Ureter (tissue), 1 donor: ENCODE measurements around the gene FOXP1. TPM values are rescaled to one million over a fixed set of nuclear protein-coding genes. Genes with fewer than 3 reads are reported as not detected.
A peak's percentile ranks its signal among the peaks of the same experiment; 100 is the strongest.

Experiments used
- DNase-seq: peaks from one replicate; pipeline ENCODE4 v3.0.0-alpha.2; 2020; ENCODE audit warnings: low spot score
- total RNA-seq: library from RNA; stranded (reverse); gene quantifications from one replicate; pipeline ENCODE4 v1.2.4, GENCODE V29; 2023
- donor health status: DM: yes; HTN: yes; CAD: no.

Gene FOXP1
- total RNA-seq, 1 donor from 2014 or later, result 179 TPM

GRCh38 chr3:71586810-71587242 lies 3.3 kb upstream of the FOXP1 start:
- no peak for DNase-seq

DNA sequence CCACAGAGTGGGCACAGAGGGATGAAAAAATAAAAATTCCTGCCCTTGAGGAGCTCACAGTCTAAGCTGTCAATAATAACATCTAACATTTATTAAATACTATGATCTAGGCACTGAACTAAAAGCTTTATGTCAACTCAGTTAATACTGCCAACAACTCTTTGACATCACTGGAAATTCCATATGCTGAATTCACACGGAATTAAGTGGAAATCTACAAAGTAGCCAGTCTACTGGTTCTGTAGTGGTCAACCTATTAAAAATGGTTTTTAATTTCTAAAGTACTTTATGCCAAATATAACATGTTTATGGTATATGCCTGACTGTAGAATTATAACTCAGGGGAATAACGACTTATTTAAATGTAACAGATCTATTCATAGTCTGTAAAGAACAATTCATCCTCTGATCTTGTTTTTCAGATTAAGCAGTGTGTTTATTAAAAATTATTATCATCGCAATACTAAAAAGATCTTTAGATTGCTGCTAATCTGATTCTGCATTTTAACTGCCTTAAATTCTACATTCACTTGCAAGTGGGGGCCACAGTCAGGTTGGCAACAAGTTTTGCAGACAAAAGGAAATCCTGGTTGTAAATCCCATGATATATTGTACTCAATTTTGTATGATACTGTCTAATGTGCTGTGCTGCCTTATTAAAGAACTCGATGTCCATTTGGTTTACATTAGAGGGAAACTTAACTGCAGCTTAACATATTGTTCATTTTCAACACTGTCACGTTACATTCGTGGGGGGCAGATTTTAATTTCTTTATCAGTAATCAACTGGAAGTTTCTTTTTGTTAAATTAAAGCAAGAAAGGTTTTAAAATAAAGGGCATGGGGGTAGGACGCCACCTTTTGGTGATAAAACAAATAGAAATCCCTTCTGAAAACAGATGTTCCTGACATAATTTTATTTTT lies 2.6 kb upstream of the FOXP1 start:
- DNase-seq, result no peak

DNA sequence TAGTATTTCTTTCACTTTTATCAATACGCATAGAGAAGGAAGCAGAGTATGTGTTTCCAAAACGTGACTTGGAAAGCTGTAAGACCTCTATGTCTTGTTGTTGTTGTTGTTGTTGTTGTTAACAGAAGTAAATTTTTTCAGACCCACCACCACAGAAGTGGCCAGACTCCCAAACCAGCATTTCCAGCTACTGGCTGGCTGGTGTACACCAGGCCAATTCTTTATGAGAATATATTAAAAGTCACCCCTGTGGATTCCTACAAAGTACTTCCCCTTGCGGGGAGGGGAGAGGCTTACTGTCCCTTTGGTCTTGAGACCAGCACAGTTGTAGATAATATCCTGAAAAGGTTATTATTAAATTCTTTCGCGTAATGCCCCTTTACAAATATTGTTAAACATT lies 1.6 kb upstream of the FOXP1 start:
- no peak for DNase-seq

GRCh38 chr3:71584394-71585011 lies 975 bp upstream of the FOXP1 start:
- peak; percentile 60 for DNase-seq

DNA sequence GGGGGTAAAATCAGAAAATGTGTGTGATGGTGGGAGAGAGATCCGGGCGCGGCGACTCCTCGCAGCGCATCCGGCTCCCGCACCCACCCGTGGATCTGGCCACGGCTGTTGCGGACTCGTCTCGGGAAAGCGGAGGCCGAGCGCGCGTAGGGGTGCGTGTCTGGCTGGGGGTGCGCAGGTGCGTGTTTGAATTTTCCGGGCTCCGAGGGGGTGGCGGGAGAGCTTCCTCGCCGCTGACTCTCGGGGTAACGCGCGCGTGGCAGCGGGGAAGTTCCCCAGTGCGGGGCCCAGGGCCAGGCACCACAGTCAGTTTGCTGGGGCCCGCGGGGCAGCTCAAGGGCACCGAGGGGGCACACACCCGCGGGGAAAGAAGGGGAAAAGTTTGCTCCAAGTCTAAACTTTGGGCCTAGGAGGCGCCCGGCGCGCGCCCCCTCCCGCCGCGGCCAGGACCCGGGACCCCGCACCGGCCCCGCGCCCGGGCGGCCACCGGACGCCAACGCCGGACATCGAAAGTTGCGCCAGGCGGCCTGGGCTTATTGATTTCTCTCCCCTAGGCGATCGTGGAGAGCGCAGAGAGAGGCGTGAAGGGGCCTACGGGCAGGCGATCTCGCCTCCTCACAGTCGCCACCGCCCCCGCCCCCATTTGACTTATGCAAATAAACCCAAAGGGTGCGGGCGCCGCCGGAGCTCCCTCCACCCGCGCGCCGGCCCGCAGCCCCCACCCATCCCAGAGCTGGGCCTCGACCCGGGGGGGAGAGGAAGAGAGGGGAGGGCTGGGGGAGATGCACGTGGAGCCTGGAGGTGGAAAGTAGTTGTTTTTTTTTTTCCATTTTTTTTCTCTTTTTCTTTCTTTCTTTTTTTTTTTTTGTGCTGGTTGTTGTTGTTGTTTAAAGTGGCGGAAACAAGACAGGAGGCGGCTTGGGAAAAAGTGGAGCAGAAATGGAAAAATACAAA lies 639 bp downstream of the FOXP1 start:
- peak; percentile 76 for DNase-seq

DNA sequence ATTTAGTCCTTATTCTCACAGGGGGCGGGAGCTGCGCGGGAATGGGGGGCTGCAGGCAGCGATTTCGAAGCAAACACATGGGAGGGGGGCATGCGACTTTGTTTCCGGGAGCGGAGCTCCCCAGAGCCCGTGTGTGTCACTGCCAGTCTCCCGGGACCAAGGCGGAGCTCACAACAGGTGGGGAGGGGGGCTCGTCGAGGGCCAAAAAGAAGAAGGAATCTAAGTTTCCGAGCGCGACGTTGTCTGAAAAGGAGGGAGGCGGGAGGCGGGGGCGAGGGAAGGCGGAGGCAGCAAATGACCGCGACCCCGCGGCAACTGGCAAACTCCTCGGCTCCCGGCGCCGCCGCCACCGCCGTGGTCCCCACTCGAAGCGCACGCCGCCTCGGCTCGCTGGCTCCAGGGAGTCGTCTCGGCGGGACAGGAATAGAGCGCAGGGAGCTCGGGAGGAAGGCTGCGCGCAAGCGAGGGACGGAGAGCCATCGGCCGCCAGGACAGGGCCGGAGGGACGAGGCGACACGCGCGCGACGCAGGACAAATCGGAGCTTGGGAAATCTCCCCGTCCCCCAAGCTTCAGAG lies 1.4 kb downstream of the FOXP1 start:
- DNase-seq, result peak; percentile 67

GRCh38 chr3:71581457-71582035 lies 2.0 kb downstream of the FOXP1 start:
- no peak for DNase-seq

DNA sequence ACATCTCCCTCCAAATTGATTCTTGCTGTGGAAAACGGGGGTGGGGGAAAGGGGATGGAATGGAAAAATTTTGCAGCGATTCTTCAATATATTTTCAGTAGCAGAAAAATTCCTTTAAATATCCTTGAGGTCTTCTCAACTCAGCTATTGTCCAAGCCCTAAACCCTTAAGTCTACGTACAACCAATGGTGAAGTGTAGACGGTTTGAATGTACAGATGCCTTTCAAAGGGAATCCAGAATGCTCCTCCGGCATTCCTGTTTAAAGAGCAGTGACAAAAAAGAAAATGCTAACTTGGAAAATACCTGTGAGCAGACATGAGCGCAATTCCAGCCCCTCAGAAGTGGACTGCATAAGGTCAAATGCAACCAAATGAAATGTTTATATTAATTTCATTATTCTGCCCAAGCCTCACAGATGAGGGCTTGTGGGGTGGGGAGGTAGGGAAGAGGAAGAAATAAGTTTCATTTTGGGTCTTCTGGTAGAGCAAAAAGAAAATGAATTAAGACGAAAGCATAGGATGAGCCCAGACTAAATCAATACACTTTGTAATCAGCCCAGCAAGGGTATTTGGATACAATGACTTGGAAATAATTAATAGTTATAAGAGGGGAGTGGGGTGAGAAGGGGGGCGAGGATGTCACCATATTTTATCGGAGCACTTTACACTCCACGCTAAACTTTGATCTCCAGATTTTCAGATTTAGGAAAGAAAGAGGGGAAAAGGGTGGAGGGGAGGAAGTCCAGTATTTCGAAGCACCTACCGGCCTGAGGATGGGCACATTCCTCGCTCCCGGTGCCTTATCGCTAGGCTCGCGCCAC lies 2.7 kb downstream of the FOXP1 start:
- DNase-seq, result no peak

- DNase-seq, result no peak
These were observed 3.6 kb downstream of the FOXP1 start for GRCh38 chr3:71579935-71580406.

DNA sequence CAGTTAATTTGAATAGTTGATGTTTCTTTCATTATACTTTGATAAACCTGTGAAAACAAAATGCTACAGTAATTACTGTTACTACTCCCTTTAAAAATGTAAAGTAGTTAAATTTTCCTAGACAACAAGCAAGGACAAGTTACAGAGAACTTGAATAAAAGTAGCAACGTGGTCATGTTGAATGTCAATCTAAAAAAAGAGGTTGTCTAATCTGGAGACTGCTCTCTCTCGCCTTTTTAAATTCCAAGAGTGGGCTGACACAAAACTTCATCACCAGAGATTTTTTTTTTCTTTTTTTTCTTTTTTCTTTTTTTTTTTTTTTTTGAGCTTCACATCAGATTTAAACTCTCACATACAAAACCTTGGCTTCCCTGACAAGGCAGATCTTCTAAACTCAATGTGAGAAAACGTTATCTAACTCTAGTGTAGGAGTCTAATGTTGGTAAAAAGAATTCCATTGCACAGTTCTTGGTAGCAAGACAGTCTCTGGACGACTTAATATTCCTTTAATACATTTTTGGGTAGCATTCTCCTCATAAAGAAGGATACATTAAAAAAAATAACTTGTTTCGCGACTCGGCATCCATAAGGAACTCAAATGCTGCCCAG lies 4.1 kb downstream of the FOXP1 start:
- no peak for DNase-seq

- DNase-seq, result no peak
These were observed 5.3 kb downstream of the FOXP1 start for GRCh38 chr3:71578054-71578751.

- no peak for DNase-seq
These were observed 6.5 kb downstream of the FOXP1 start for GRCh38 chr3:71577011-71577410.

DNA sequence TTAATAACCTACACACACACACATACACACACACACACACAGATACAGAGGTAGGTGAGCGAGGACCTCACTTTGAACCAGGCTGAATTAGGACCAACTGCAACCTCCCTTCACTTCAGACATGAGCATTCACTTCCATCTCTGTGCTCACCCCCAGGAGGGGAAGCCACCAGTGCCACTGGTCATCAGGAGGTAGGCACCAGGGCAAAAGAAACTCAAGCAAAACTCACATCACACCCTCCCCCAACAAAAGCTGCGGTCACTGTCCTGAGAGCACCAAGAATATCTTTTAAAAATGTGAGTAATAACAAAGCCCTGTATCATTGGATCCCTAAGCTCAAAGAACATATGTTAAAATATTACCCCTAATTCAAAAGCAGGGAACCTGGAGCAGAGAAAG lies 8.1 kb downstream of the FOXP1 start:
- DNase-seq, result no peak

DNA sequence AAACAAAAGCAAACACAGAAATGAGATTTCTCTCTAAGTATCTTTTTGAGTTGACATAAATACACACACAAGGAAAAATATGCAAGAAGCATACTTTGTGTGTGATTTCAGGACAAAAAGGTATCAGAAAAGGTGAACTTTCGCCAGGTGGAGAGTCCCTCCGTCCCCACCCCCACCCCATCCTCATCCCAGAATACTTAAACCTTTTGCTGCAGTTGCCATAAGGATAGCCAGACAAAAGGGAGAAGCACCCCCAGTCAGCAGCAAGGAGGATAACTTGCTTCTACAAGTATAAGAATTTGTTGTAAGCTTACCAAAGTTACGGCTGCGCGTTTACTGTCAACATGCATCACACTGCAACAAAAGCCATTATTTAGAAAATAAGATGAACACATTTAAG lies 10.3 kb downstream of the FOXP1 start:
- DNase-seq, result no peak

DNA sequence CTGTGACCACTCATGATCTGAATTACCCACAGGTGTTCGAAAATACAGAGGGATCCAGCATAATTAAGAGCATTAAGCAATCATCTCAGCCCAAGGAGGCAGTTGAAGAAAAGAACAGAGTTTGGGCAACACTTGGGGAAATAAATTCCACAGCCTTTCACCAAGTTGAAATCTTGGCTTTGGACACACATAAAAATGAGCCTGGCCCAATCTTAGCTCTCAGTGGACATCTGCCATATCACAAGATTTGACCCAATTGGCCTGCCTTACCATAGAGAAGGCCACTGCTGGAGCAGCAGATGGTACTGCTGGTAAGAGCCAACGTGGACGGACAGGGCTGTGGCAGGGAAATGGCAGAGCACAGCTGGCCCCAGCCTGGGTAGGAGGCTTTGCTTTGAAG lies 13.0 kb downstream of the FOXP1 start:
- no peak for DNase-seq

DNA sequence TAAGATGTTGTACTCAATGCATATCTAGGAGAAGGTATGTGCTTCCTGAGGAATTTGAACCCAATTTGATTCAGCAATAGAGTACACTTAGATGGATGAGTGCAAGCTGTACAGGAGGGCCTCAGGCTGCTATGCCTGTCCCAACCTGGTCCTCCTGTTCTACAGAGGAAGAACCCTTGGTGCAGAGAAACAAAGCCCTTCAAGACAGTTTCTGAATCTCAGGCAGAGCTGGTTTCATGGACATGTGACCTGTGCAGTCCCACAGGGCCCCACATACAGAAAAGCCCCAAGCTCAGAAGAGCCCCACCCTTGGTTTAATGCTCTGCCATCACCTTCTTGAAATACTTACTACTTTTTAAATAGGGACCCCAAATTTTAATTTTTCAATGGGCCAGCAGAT lies 15.3 kb downstream of the FOXP1 start:
- no peak for DNase-seq

GRCh38 chr3:71566776-71567175 lies 16.8 kb downstream of the FOXP1 start:
- no peak for DNase-seq

- no peak for DNase-seq
These were observed 17.6 kb downstream of the FOXP1 start for GRCh38 chr3:71565976-71566375.

GRCh38 chr3:71565316-71565715 lies 18.2 kb downstream of the FOXP1 start:
- DNase-seq, result no peak
